GM19193 (cell line): ENCODE data around the gene NSMF.

Experiments
- POLR2A ChIP-seq: IDR thresholded peaks from 4 replicates; pipeline ENCODE4 v1.6.1; 2011; ENCODE audit not compliant: insufficient read depth, insufficient read length; ENCODE audit errors: extremely low read depth

NSMF gene

GRCh38 chr9:137494550-137495351 lies 35.6 kb upstream of the NSMF start:
- no peak for TF ChIP-seq POLR2A

GRCh38 chr9:137494104-137494544 lies 35.0 kb upstream of the NSMF start:
- no peak for TF ChIP-seq POLR2A

- no peak for TF ChIP-seq POLR2A
Observed at GRCh38 chr9:137493364-137494103, 34.4 kb upstream of the NSMF start.

- TF ChIP-seq POLR2A = no peak
Observed at GRCh38 chr9:137492464-137493363, 33.6 kb upstream of the NSMF start.

- no peak for TF ChIP-seq POLR2A
Observed at GRCh38 chr9:137491735-137492432, 32.8 kb upstream of the NSMF start.

- no peak for TF ChIP-seq POLR2A
Observed at GRCh38 chr9:137490532-137491186, 31.5 kb upstream of the NSMF start.

GRCh38 chr9:137488906-137489305 lies 29.8 kb upstream of the NSMF start:
- no peak for TF ChIP-seq POLR2A

GRCh38 chr9:137488327-137488653 lies 29.2 kb upstream of the NSMF start:
- TF ChIP-seq POLR2A = no peak

GRCh38 chr9:137487454-137488326 lies 28.6 kb upstream of the NSMF start:
- TF ChIP-seq POLR2A = no peak

- no peak for TF ChIP-seq POLR2A
Observed at GRCh38 chr9:137486545-137487453, 27.7 kb upstream of the NSMF start.

GRCh38 chr9:137486141-137486490 lies 27.0 kb upstream of the NSMF start:
- no peak for TF ChIP-seq POLR2A
